HG02763 (cell line): ENCODE data around the gene ODC1.
"Not testable (repeated sequence)": the region's sequence is repeated elsewhere in the genome, so short reads cannot be mapped to it uniquely, and the experiment has no call there.

ENCODE experiments used
- ATAC-seq: cut with Tn5 transposase; IDR thresholded peaks from one replicate; pipeline ENCODE4 v1.9.1; 2021; ENCODE audit warnings: mild to moderate bottlenecking, moderate library complexity; ENCODE audit not compliant: unreplicated experiment

ODC1 gene

DNA sequence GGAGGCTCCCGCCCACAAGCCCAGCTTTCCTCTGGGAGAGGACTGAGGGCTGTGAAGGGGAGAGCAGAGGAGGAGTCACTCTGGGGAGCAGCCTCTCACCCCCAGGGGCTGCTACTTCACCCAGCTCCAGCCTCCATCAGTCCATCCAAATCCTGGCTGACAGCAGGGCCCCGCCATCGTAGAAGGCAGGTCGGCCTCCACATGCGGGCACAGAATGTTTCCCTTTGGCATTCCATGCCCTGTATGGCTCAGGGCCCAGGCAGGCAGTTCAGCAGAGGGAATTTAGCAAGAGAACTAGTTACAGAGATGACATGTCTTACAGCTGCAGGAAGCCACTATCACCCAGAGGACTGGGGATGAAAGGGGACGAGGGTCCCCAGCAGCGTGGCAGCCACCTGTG is 6.4 kb upstream of the ODC1 start:
- no peak for ATAC-seq

GRCh38 chr2:10453905-10454298 is 5.8 kb upstream of the ODC1 start:
- no peak for ATAC-seq

DNA sequence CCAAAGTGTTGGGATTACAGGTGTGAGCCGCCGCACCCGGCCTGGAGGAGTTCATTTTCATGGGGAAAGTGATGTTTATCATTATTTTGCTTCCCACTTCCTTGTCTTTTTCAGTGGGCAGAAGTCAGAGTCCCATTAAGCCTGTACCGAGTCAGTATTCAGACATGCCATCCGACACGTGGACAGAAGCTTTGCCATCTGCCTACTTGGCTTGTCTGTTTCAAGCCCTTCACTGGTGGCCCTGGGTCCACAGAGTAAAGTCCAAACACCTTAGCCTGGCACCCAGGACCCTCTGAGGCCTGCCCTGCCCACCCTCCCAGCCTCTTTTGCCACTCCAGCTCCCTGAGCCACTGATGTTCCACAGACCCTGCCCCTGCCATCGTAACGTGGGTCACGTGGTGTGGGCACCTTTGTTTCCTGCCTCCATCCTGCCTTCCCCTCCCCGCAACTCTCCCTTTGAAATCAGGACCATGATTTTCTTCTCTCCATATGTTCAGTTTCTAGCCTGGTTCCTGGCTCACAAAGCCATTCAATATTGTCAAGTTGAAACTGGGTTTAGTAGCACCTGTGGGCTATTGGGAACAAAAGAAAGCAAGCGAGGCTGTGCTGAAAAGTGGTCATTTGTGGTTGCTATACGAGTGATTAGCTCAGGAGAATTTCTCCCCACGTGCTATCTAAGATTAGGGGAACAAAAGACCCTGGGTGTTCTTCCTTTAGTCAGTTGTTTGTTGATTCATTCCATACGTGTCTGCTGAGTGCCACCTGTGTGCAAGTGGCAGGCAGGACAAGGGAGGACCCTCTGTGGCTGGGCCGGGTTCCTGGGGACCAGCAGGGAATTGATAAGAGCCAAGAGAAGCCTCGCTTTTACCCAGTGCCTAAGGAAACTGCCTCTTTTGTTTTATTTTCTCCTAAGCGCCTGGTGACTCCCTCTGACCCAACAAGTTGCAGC is 5.1 kb upstream of the ODC1 start:
- ATAC-seq, result no peak

- no peak for ATAC-seq
Observed at GRCh38 chr2:10452312-10452711, 4.2 kb upstream of the ODC1 start.

- ATAC-seq, result no peak
Observed at GRCh38 chr2:10451819-10452218, 3.7 kb upstream of the ODC1 start.

- ATAC-seq, result no peak
Observed at GRCh38 chr2:10449838-10450691, 1.9 kb upstream of the ODC1 start.

GRCh38 chr2:10449486-10449831 is 1.3 kb upstream of the ODC1 start:
- ATAC-seq, result no peak

- ATAC-seq, result peak; percentile 62
Observed at GRCh38 chr2:10448576-10449485, 704 bp upstream of the ODC1 start.

GRCh38 chr2:10447300-10447894 is 730 bp downstream of the ODC1 start:
- peak; percentile 23 for ATAC-seq

DNA sequence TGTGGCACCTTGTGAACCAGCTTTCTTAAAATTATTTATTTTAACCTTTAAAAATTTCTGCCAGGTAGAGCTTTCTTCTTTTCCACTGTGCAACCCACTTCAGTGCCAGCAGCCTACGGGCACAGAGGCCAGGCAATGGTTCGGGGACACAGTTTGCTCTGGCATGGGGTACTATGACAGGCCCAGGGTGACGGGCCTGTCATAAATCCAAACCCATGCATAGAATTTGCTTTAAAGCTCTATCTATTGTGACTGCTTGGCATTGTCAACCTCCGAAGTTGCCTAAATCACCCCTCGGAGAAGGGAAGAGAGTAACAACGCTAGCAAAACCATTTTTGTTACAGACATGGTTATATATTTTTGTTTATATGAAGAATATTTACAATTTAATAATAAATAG is 1.5 kb downstream of the ODC1 start:
- ATAC-seq, result no peak

DNA sequence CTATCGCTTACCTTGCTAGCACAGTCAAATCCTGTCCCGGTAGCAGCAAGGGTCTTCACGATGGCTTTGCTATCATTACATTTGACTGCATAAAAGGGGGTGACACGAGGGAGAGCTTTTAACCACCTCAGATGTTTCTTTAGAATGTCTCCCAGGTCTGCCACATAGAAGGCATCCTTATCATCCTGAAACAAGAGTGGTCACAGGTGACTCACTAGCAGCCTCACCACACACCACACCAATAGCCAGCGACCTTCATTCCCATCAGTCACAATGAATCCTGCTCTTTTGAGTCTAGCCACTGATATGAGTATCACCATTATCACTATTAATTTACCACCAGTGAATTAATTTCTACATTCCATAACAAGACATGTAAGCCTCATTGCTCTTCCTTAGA is 3.7 kb downstream of the ODC1 start:
- no peak for ATAC-seq

DNA sequence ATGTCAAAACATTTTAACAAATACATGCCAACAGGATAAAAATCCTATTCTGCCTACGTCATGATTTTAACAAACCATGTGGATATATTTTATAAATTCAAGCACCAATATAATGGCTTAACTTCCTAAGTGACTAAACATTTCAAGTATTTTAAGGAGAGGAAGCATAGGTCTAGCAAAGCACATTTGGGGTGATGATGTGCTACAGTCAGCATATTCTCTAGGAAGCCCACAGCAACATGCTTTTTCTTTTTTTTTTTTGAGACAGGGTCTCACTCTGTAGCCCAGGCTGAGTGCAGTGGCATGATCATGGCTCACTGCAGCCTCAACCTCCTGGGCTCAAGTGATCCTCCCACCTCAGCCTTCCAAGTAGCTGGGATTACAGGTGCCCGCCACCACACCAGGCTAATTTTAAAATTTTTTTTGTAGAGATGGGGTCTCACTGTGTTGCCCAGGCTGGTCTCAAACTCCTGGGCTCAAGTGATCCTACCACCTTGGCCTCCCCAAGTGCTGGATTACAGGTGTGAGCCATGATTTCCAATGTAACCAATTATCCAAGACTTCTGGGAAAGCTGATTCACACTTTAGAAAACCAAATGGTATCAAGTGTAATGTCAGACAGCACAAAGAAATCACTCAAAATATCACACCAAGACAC is 5.5 kb downstream of the ODC1 start:
- not testable (repeated sequence) for ATAC-seq

GRCh38 chr2:10441948-10442347 is 6.2 kb downstream of the ODC1 start:
- ATAC-seq, result no peak

DNA sequence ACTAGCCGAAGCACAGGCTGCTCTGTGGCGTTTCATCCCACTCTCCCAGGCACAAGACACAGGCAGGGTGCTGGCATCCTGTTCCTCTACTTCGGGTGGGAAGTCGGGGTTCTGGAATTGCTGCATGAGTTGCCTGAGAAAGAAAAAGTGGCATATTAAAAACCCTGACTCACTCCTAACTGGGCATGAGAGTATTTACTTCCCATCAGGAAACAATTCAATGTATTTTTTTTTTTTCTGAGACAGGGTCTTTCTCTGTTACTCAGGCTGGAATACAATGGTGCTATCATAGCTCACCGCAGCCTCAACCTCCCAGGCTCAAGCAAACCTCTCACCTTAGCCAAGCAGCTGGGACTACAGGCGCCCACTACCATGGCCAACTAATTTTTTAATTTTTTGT is 7.4 kb downstream of the ODC1 start:
- no peak for ATAC-seq

- no peak for ATAC-seq
Observed at GRCh38 chr2:10439971-10440370, 8.2 kb downstream of the ODC1 start.

GRCh38 chr2:10439185-10439879 is 8.8 kb downstream of the ODC1 start:
- no peak for ATAC-seq

DNA sequence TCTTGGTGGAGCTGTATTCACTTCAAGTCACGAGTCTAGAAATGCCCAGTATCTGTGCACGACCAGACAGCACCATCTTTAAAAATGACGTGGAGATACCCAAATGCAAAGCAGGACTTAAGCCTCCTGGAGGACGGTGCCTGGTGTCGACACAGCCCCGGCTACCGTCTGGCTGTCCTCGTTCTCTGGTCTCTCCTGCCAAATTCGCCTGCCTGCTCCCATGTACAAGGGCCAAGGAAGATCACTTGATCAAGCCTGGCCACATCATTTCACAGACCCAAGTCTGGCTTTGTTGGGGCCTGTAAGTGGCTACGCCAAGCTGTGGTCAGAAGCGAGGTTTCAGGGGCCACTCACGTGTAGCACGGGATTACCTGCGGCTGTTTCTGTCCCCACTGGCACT is 9.4 kb downstream of the ODC1 start:
- ATAC-seq, result no peak

- no peak for ATAC-seq
Observed at GRCh38 chr2:10437806-10438205, 10.3 kb downstream of the ODC1 start.

GRCh38 chr2:10436583-10437110 is 11.5 kb downstream of the ODC1 start:
- no peak for ATAC-seq
